Fibroblast of lung (primary cell): ENCODE measurements around the gene AFF2. TPM values are rescaled to one million over a fixed set of nuclear protein-coding genes. Genes with fewer than 3 reads are reported as not detected.

Source experiments
- DNase-seq, 2 donors: peaks; one replicate each; pipeline versions ENCODE4 v3.0.0 to v3.0.0-alpha.2; 2010; ENCODE audit warnings: low read depth in 2 of 2
- H2AFZ ChIP-seq: 2 replicates; pipeline ENCODE4 v1.5.1; 2012; ENCODE audit warnings: low read length, control low read depth, inconsistent platforms
- H3K27ac ChIP-seq: 2 replicates; pipeline ENCODE4 v1.5.1; 2011; ENCODE audit warnings: low read length, control low read depth; ENCODE audit not compliant: insufficient read depth
- H3K27me3 ChIP-seq: 2 replicates; pipeline ENCODE4 v1.5.1; 2011; ENCODE audit warnings: mild to moderate bottlenecking, low read length; ENCODE audit not compliant: control insufficient read depth, insufficient read depth
- H3K36me3 ChIP-seq: 2 replicates; pipeline ENCODE4 v1.5.1; 2011; ENCODE audit warnings: low read length; ENCODE audit not compliant: control insufficient read depth, insufficient read depth
- H3K4me1 ChIP-seq: 2 replicates; pipeline ENCODE4 v1.5.1; 2011; ENCODE audit warnings: low read length; ENCODE audit not compliant: control insufficient read depth, insufficient read depth; ENCODE audit errors: extremely low read depth
- H3K4me2 ChIP-seq: 2 replicates; pipeline ENCODE4 v1.5.1; 2011; ENCODE audit warnings: low read length, control low read depth; ENCODE audit not compliant: insufficient read depth; ENCODE audit errors: extremely low read depth
- H3K4me3 ChIP-seq, 4 experiments: fragments of 200-600 bp in 1 of 4; sonication (generic) in 1 of 4; replicated peaks in 1 of 4; 2 replicates each; pipeline ENCODE4 v1.5.1; 2011 to 2016; ENCODE audit warnings: low read length in 4 of 4, low read depth in 3 of 4, mild to moderate bottlenecking in 3 of 4, control low read depth in 2 of 4, inconsistent platforms in 1 of 4, mixed read lengths in 1 of 4; ENCODE audit not compliant: insufficient read depth in 1 of 4; ENCODE audit errors: control extremely low read depth in 1 of 4
- H3K79me2 ChIP-seq: 2 replicates; pipeline ENCODE4 v1.5.1; 2012; ENCODE audit warnings: mild to moderate bottlenecking, low read length, inconsistent platforms; ENCODE audit not compliant: control insufficient read depth, insufficient read depth
- H3K9ac ChIP-seq: 2 replicates; pipeline ENCODE4 v1.5.1; 2011; ENCODE audit warnings: mild to moderate bottlenecking, low read length, control low read depth; ENCODE audit not compliant: insufficient read depth
- H3K9me3 ChIP-seq: 2 replicates; pipeline ENCODE4 v1.5.1; 2012; ENCODE audit warnings: low read depth, low read length; ENCODE audit not compliant: control insufficient read depth, insufficient read depth
- H4K20me1 ChIP-seq: 2 replicates; pipeline ENCODE4 v1.5.1; 2011; ENCODE audit warnings: low read length; ENCODE audit not compliant: control insufficient read depth, insufficient read depth; ENCODE audit errors: extremely low read depth
- EZH2 ChIP-seq: IDR thresholded peaks from 2 replicates; pipeline ENCODE4 v1.5.1; 2012; ENCODE audit warnings: low read length, control low read depth, mild to moderate bottlenecking; ENCODE audit errors: missing control alignments
- polyA plus RNA-seq, 2 donors: library from polyadenylated mRNA; depleted of rRNA in 1 of 2; stranded (reverse) in 1 of 2; unstranded in 1 of 2; fragments of >200 nt; gene quantifications; 2 replicates each; pipeline ENCODE4 v1.2.1, GENCODE V29; 2011 to 2012; ENCODE audit warnings: missing spikeins in 1 of 2
- total RNA-seq: library from RNA; depleted of rRNA; stranded (reverse); fragments of >200 nt; gene quantifications from 2 replicates; pipeline ENCODE4 v1.2.1, GENCODE V29; 2014
- TF ChIP-seq, protein P1 (sequence below), 2 donors: IDR thresholded peaks in 1 of 2; conservative IDR thresholded peaks in 1 of 2; 1 replicate in 1 of 2; 2 replicates in 1 of 2; pipeline ENCODE4 v1.5.1; 2011 to 2012; ENCODE audit warnings: low read length in 2 of 2, control low read depth in 1 of 2, inconsistent platforms in 1 of 2, low read depth in 1 of 2, mild to moderate bottlenecking in 1 of 2

AFF2 gene
- total and polyA plus RNA-seq, 2 donors (not counting 1 experiment from before 2014, with no cell fraction given) = under 0.01 to 0.05 TPM

DNA sequence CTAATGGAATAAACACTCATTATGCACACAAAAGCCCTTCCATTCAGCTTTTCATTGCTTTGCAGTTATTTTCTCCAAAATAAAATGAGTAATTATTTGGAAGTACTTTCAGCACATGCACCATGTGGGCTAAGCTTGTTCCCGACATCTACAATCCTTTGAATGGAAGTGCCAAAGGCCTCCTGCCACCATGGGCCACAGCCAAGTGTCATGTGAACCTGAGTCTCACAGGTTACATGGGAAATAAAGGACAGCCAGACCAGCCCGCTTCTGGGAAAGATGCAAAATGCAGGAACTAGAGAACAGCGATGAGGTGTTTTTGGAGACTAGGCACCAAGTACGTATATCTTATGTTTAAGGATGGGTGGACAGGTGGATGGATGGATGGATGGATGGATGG lies 181.8 kb downstream of the AFF2 start:
- no peak overlapping the region for H3K27ac ChIP-seq
- no peak for DNase-seq
- TF ChIP-seq, protein P1, sequence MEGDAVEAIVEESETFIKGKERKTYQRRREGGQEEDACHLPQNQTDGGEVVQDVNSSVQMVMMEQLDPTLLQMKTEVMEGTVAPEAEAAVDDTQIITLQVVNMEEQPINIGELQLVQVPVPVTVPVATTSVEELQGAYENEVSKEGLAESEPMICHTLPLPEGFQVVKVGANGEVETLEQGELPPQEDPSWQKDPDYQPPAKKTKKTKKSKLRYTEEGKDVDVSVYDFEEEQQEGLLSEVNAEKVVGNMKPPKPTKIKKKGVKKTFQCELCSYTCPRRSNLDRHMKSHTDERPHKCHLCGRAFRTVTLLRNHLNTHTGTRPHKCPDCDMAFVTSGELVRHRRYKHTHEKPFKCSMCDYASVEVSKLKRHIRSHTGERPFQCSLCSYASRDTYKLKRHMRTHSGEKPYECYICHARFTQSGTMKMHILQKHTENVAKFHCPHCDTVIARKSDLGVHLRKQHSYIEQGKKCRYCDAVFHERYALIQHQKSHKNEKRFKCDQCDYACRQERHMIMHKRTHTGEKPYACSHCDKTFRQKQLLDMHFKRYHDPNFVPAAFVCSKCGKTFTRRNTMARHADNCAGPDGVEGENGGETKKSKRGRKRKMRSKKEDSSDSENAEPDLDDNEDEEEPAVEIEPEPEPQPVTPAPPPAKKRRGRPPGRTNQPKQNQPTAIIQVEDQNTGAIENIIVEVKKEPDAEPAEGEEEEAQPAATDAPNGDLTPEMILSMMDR (conservative IDR thresholded peaks at IDR 0.05 in 1 of 2, IDR thresholded peaks at IDR 0.05 in 1 of 2; ENCODE audit: low read depth in 1 of 2, low read length in 2 of 2) = no peak
- no peak for TF ChIP-seq EZH2
- H3K4me3 ChIP-seq = no peak overlapping the region
- no peaks in the 10 kb centered on the region for H3K4me1 ChIP-seq
- no peaks in the 10 kb centered on the region for H4K20me1 ChIP-seq
- no peaks in the 10 kb centered on the region for H3K79me2 ChIP-seq
- no peaks in the 10 kb centered on the region for H3K27me3 ChIP-seq
- no peaks in the 10 kb centered on the region for H3K36me3 ChIP-seq
- H3K9ac ChIP-seq = no peak overlapping the region
- H2AFZ ChIP-seq = no peak overlapping the region
- no peaks in the 10 kb centered on the region for H3K9me3 ChIP-seq
- H3K4me2 ChIP-seq = no peak overlapping the region

DNA sequence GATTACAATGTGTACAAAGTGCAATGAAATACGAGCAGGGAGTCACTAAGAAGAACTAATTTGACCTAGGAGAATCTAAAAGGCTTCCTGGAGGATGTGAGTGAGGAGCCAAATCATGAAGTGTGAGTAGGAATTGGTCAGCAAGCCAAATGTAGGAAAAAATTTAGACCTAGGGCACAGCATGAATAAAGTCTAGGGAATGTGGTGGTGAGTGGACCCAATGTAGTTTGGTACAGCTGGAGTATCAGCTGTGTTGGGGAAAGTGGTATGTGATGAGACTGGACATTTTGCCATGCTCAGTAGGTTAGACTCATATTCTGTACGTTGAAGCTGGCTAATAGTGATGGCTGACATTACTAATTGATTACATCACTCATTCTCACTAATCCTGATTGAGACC lies 191.0 kb downstream of the AFF2 start:
- Histone ChIP-seq H3K27ac (no peak overlapping the region), H3K9me3 (no peaks in the 10 kb centered on the region), H3K79me2 (no peaks in the 10 kb centered on the region), H2AFZ (no peak overlapping the region), H3K9ac (no peak overlapping the region), H3K4me1 (no peaks in the 10 kb centered on the region), H4K20me1 (no peaks in the 10 kb centered on the region), H3K27me3 (no peaks in the 10 kb centered on the region), H3K36me3 (no peaks in the 10 kb centered on the region), H3K4me2 (no peak overlapping the region), H3K4me3 (no peak overlapping the region)
- peak in 1 of 2 donors; percentile 8 for DNase-seq
- TF ChIP-seq, protein P1 (conservative IDR thresholded peaks at IDR 0.05 in 1 of 2, IDR thresholded peaks at IDR 0.05 in 1 of 2; ENCODE audit: low read depth in 1 of 2, low read length in 2 of 2) = no peak
- no peak for TF ChIP-seq EZH2

DNA sequence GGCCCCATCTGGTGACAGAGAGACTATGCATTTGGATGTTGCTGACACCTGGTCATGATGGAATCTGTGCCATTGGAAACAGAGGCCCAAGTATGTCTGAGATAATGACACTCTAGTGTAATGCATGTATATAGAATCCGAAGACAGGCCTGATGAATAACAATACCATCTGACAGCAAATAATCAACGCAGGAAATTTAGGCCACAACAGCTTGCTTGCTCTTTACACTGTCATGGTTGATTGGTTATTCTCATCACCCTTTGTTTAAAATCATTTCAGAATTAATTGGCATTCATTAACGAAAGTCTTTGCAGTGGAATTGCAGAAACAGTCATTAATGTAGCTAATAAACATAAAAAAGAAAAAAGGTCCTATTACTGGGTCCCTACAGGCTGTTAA lies 194.8 kb downstream of the AFF2 start:
- H3K4me2 ChIP-seq = no peak overlapping the region
- H3K9ac ChIP-seq = no peak overlapping the region
- H3K27me3 ChIP-seq = no peaks in the 10 kb centered on the region
- no peaks in the 10 kb centered on the region for H3K79me2 ChIP-seq
- no peaks in the 10 kb centered on the region for H3K36me3 ChIP-seq
- no peaks in the 10 kb centered on the region for H4K20me1 ChIP-seq
- no peak overlapping the region for H3K4me3 ChIP-seq
- no peak overlapping the region for H3K27ac ChIP-seq
- TF ChIP-seq EZH2 = no peak
- H3K4me1 ChIP-seq = no peaks in the 10 kb centered on the region
- no peak overlapping the region for H2AFZ ChIP-seq
- DNase-seq = no peak
- H3K9me3 ChIP-seq = no peaks in the 10 kb centered on the region
